Activated gamma-delta T cell (primary cell): ENCODE results near the gene CDC73.
"Not testable (repeated sequence)": the region's sequence is repeated elsewhere in the genome, so short reads cannot be mapped to it uniquely, and the experiment has no call there.

Experiments used
- DNase-seq: peaks from one replicate; lab custom pipeline; 2025; lab: John Stamatoyannopoulos, UW

CDC73 gene

DNA sequence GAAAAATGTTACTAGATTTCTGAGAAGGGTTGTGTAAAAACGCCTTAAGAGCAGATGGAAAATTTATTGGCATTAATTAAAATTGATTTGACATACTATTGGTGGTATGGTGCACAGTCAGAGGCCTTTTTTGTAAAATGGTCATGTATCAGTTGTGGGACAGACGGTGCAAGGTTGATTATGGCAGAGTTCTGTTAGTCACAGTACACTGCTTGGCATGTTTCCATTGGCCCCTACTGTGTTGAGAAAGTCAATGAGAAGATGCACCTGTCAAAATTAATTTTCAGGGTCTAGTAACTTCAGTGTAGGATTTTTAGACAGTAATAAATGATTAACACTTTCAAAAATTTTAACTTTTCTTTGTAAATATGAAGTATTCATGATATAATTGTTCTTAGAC, 60.2 kb downstream of the CDC73 start:
- no peak for DNase-seq

DNA sequence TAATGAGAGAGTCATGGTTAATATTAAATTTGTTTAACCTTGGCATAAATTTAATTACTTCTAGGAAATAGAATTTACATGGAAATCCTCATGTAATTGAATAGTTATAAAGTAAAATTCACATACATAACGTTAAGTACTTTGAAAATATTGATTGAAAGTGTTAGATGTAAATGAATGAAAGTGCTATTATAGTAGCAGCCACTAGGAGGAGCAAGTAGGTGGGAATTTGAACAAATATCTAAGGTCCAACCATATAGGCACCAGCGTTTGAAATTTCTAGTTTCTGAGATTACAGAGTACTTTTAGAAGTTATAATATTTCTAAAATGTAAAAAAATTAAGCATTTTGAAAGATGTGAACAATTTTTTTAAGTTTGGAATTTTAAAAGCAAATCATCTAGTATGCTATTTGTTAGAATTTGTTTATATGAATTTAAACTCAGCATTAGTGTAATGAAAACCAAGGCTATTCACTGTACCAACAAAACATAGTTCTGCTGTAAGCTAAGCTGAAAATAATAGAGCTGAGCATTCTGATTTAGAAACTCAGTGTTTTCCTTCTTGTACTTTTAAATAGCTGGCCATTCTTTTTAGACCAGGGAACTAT, 61.3 kb downstream of the CDC73 start:
- no peak for DNase-seq

DNA sequence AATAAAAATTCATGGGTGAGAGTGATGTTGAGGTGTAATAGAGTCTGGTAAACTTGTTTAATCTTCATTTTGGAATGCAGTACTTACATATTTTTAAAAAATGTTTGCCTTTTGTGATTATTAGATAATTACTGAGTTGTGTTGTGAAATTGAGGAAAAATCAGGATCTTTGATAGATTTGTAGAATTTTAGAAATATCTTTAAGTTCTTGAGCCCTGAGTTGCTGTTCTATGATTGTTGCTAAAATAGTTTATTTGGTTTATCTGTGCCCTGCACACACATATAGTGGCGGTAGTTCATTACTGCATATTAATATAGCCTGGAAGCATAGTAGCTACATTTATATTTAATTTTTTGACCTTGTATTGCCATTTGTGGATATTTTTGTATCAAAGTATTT, 62.9 kb downstream of the CDC73 start:
- no peak for DNase-seq

DNA sequence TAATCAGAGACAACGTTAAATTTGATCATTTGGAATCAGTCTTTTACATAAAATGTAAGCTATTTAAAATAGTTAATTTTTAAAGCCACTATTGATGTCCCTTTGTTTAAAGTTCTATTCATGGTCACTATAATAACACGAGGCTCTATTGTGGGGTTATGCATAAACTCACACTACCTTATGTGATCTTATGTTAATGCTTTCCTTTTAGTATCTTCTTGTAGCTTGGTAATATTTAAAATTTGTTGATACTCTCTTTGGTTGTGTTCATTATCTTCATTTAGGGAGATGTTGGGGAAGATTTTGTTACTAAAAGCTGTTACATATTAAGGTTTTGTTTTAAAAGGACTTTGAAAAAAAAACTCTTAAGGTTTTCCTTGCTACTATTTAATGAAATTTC, 63.4 kb downstream of the CDC73 start:
- no peak for DNase-seq

DNA sequence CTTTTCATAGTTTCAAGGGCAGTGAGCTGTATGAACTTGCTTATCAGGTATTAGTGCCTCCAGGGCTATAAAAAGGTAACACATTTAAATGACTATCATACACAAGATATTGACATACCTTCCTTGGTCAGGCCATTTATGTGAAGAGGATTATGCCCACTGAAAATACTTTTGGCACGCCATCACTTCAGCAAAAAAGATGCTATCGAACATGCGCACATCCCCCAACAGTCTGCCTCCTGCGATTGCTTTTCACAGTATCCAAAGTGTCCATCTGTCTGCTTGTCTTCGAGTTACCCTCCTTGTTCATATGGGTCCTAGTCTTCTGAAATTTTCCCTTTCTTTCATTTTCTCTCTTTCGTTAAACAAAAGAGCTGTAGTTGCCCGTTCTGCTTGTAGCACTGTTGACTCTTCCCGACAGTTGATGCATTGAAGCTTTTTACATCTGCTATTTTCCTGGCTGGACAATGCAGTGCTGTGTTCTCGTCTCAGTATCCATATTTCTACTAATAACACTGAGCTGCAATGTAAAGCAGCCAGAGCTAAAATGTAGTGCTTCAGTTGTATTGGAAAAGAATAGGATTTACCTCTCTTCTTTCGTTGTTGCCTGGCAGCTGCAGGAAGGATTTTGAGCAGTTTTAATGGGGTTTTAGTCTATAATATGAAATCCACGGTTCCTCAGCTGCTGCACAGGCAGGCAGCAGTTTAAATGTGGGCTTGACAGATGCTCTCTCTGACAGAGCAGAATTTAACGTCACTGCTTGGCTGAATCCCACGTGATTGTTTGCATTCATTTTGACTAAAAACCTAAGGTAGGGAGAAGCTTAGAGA, 64.3 kb downstream of the CDC73 start, which contains the start of gene B3GALT2:
Gene B3GALT2, minus strand, starts transcription at position 713 of the 831 bp plus-strand sequence. CDS start 5,051 bp downstream, outside the sequence.
- no peak for DNase-seq

DNA sequence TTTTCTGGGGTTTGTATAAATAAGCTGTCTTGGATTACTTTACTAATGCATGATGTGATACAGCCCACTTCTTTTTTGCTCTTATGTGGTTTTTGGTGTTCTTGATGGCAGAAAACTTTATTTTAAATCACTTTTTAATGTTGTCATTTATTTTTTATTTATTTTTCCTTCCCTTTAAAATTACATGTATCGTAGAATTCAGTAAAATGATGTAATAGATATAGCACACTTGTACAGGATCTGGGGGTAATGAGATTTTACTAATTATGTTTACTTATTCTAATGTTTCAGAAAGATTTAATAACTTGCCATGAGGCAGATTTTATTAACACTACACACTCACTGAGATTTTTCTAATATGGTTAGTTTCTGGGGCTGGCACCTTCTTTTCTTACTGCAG, 65.3 kb downstream of the CDC73 start:
- DNase-seq: no peak

DNA sequence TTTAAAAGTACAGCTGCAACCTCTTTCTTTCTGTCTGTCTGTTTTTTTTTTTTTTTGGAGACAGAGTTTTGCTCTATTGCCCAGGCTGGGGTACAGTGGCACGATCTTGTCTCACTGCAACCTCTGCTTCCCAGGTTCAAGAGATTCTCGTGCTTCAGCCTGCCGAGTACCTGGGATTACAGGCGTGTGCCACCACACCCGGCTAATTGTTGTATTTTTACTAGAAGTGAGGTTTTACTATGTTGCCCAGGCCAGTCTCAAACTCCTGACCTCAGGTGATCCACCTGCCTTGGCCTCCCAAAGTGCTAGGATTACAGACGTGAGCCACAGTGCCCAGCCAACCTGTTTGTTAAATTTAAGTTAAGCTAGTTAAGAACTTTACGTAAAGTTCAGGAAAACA, 67.1 kb downstream of the CDC73 start:
- not testable (repeated sequence) for DNase-seq

DNA sequence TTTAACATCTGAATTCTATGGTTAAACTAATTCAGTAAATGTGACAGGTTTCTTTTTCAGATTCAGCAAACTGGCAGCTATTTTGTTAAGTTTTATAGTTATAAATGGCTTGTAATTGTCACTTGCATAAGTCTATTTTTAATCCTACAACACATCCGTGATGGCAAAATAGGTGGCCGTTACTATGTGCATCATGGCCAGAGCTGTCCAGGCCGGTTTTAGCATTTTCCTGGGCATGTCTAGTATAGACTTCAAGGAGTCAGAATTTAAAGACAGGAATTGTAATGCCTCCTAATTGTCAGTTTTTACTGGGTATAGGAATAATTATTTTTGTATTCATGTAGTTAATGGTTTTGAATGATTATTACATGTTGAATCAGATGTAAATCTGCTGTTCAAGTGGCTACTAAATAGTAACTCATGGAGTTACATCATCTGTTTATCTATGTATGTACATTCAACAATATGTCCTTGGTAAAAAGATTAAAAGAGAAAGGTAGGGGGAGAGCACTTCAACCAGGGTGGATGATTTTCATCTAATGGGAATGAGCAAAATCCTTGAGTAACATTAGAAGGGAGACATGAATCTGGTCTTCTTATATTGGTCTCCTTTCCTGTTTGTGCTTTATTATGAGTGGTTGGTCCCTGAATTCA, 67.7 kb downstream of the CDC73 start:
- DNase-seq: no peak

DNA sequence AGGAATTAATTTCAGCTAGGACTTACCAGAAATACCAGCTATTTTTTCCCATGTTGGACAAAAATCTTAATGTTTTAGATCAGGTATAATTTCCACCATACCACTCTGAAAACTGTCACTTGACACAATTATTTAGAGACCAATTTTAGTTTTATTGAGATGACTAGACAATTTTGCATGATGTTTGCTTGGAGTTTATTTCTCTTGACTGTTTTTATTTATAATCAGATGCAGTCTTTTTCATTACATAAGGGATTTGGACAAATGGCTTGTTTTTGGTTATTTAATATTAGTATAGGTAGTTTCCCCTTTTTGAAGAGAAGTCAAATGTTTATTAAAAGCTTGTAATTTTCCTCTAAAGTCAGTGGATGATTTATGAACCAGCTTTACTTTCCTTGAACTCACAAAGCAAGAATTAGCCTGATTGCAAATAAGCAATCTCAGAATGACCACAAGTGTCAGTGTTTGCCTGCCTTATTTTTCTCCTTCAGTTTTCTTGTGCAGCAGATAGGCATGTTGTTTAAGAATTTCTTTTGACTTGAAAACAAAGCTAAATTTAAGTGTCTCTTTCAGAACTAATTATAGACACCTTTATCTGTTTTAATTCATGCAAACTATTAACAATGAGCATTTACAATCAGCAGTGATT, 68.4 kb downstream of the CDC73 start:
- no peak for DNase-seq

DNA sequence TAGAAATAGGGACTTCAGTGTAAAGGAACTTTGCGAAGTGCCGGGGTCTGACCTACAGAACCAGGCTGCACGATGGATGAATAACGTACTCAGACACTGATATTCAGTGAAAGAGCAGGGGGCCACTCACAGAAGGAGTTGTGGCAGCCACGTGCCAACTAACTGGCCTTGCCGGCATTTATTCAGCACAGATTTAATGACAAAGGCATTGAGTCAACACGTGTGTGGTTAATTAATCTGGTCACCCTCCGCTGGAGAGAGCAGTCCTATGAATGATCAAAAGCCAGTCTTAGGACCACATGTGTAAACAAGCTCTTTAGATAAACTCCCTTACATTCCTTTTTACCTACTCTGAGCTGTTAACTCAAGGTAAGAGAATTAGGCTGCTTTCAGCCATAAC, 70.8 kb downstream of the CDC73 start:
- DNase-seq: no peak

DNA sequence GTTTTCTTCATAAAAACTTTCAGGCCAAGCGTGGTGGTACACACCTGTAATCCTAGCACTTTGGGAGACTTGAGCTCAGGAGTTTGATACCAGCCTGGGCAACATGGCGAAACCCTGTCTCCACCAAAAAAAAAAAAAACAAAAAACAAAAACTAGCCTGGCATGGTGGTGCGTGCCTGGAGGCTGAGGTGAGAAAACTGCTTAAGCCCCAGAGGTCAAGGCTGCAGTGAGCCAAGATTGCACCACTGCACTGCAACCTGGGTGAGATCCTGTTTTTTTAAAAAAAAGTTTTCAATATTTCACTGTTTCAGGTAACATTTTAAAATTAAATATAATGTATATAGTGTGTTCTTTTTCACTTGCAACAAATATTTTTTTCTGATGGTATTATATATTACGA, 78.1 kb downstream of the CDC73 start:
- no peak for DNase-seq

DNA sequence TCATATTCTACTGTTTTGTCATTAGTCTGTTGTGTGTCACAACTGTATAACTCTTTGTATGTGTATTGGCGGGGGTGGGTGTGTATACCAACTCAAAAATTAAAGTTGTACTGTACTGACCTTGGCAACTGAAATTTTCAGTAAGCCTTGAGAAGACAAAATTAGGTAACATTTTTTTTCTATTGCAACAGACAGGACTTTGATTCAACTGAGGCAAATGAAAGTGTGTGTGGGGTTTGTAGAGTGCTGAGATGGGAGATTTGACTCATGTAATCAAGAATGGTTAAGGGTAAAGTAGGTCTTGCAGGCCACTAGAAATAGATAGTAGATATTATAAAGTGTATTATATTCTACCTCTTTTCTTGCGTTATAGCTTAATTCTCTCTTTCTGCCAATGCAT, 79.2 kb downstream of the CDC73 start:
- no peak for DNase-seq

DNA sequence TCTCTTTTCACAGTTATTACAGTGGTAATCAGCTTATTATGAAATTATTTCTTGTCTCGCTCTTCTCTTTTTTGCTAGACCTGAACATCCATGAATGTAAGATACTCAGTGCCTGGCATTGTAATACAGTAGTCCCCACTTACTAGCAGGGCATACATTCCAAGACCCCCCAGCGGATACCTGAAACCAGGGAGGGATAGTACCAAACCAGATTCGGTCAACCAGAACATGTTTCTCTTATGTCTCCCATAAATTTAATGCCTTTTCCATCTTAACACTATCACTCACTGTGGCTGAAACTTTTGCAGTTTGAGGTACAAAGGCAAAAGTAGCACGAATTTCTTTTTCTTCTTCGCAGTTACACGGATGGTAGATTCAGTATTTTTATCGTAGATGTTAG, 89.2 kb downstream of the CDC73 start:
- DNase-seq: no peak

DNA sequence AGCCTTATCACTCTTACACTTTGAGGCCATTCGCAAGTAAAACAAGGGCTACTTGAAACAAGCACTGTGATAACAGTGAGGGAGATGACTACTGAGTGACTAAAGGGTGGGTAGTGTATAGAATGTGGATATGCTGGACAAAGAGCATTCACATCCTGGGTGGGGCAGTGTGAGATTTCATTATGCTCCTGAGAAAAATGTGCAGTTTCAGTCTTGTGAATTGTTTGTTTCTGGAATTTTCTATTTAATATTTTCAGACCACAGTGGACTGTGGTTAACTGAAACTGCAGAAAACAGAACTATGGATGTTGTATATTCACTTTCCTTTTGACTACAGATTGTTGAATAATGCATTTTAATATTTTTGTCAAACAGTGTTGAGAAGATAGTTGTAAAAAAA, 89.7 kb downstream of the CDC73 start:
- no peak for DNase-seq

DNA sequence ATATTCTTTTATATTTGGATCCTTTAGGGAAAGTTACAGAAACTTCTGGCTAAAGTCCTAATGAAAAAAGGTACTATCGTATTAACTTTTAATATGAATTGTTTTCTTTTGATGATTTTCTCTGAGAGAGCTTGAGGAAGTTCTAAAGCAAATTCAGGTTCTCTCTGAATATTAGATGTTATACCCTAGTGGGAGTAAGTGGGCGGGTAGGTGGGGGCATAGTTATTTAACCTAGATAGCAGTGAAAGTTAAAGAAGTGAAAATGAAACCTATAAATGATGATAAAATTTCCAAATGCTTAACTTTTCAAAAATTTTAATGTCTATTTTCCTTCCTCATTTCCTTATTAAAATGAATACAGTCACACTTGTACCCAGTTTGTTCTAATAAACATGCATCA, 90.8 kb downstream of the CDC73 start:
- DNase-seq: no peak

DNA sequence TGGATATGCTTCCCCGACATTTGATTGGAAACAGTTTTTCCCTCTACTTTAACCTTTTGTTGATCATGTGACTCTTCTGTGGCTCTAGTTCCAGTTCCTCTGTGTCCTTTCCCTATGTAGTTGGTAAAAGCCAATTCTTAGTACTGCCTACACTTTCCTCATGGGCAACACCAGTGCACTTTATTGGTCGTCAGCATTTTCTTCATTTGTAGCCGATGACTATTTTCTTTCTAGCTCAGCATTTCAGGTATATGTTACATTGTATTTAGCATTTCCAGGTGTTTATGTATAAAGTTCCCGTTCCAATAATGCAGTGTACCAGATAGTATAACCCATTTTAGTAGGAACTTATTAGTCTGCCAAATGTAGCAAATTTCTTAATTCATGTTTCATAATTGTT, 92.2 kb downstream of the CDC73 start:
- no peak for DNase-seq

DNA sequence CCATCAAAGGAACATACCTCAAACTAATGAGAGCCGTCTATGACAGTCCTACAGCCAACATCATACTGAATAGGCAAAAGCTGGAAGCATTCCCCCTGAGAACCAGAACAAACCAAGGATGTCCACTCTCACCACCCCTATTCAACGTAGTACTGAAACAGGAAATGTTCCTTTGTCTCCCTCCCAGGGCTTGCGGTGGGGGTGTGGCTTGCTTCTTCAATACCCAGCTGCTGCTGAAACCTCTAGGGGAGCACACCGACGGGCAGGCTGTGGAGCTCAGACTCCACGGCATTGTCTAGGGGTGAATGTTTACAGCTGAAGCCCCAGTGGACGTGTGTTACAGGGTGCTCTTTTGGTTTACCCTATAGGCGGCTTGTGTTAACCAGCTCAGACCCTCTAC, 95.1 kb downstream of the CDC73 start:
- DNase-seq: no peak

DNA sequence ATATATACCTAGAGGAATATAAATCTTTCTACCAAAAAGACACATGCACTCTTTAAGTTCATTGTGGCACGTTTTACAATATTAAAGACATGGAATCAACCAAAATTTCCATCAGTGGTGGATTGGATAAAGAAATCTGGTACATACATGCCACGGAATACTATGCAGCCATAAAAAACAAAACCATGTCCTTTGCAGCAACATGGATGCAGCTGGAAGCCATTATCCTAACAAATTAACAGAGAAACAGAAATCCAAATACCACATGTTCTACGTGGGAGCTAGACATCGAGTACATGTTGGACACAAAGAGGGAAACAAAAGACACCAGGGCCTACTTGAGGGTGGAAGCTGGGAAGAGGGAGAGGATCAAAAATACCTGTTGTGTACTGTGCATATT, 97.6 kb downstream of the CDC73 start:
- DNase-seq: no peak

DNA sequence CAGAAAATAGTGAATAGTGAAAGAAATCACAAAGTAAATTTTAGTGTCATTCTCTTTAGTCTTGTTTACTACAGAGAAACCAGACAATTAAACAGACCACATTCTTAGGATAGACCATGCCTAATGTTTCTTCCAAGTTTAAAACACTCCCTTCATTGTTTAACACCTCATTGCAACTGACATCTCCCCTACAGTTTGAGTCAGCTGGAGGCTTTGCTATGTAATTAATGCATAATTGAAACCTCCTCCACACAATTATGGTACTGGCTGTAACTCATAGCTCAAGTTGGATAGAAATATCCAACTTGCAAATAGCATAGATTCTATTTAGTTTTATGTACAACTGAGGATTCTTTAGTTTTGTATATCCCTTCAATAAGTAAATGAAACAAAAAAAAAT, 99.8 kb downstream of the CDC73 start:
- no peak for DNase-seq

DNA sequence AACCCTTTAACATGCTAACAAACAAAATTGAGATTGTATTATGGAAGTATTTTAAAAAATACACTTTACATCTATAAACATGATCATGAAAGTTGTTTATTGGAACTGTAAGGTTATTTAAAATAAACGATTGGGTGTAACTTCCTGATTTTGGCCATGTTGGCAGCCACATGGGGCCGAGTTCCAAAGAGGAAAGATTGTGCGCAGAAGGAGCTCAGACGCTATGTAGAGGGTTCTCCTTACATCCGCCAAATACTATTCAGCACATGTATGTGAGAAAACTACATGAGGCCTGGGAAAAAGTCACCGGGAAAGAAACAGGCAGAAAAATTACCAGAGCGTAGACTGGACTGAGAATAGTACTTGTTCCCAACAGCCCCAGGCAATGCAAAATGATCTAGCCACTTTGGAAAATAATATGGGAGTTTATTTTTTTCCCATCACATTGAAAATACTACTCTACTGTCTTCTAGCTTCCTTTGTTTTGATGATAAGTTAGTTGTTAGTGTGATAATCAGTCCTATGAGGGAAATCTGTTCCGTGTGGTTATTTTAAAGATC, 100.3 kb downstream of the CDC73 start:
- no peak for DNase-seq

DNA sequence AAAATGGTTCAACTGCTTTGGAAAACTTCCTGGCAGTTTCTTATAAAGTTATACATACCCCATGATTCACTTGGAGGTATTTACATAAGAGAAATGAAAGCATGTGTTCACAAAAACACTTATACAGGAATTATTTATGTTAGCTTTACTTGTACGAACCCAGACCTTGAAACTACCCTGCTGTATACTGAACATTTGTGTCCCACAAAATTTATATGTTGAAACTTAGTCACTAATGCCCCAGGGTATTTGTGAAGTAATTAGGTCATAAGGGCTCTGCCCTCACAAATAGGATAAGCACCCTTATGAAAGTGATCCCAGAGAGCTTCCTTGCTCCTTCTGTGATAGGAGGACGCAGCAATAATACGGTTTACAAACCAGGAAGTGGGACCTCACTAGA, 107.3 kb downstream of the CDC73 start:
- no peak for DNase-seq

DNA sequence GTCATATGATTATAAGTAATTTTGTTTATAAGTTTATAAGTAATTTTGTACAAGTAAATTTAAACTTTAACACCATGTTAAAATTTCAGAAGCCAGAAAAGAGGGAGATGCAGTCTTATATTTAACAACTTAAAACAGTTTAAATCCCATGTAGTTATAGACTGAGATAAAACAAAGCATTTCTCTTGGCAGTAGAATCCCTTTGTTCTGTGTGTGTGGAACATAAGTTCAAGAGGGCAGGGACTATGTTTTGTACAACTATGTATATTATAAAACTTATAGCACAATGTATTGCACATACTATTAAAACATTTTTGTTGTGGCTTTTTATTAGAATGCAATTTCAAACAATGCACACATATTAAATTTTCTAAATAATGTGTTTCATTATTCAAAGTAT, 109.3 kb downstream of the CDC73 start:
- not testable (repeated sequence) for DNase-seq
